CD14-positive monocyte (primary cell): ENCODE measurements around the gene NDP. TPM values are rescaled to one million over a fixed set of nuclear protein-coding genes. Genes with fewer than 3 reads are reported as not detected.

Source experiments
- DNase-seq, 3 donors: peaks; one replicate each; pipeline ENCODE4 v3.0.0-alpha.2; 2011 to 2022
- H2AFZ ChIP-seq: 2 replicates; pipeline ENCODE4 v1.6.0; 2012; ENCODE audit warnings: mild to moderate bottlenecking, low read depth, low read length, inconsistent platforms; ENCODE audit not compliant: insufficient read depth, poor library complexity, severe bottlenecking
- H3K27ac ChIP-seq, 2 donors: 1 replicate in 1 of 2; 2 replicates in 1 of 2; pipeline ENCODE4 v1.5.1; 2012 to 2013; ENCODE audit warnings: low read length in 2 of 2, control low read depth in 1 of 2, inconsistent platforms in 1 of 2, low read depth in 1 of 2, mild to moderate bottlenecking in 1 of 2
- H3K27me3 ChIP-seq, 2 donors: one replicate each; pipeline versions ENCODE4 v1.6.0 to v1.6.1; 2011 to 2013; ENCODE audit warnings: low read length in 2 of 2; ENCODE audit not compliant: control insufficient read depth in 2 of 2, insufficient read depth in 2 of 2
- H3K36me3 ChIP-seq, 2 donors: replicated peaks in 1 of 2; 1 replicate in 1 of 2; 2 replicates in 1 of 2; pipeline versions ENCODE4 v1.5.1 to v1.6.1; 2012 to 2013; ENCODE audit warnings: low read length in 2 of 2, control low read depth in 1 of 2, inconsistent platforms in 1 of 2, mild to moderate bottlenecking in 1 of 2; ENCODE audit not compliant: insufficient read depth in 2 of 2, control insufficient read depth in 1 of 2
- H3K4me1 ChIP-seq, 2 donors: 1 replicate in 1 of 2; 2 replicates in 1 of 2; pipeline versions ENCODE4 v1.5.1 to v1.6.1; 2012 to 2013; ENCODE audit warnings: low read length in 2 of 2, control low read depth in 1 of 2, inconsistent platforms in 1 of 2, mild to moderate bottlenecking in 1 of 2, moderate library complexity in 1 of 2; ENCODE audit not compliant: insufficient read depth in 2 of 2, control insufficient read depth in 1 of 2
- H3K4me2 ChIP-seq: replicated peaks from 2 replicates; pipeline ENCODE3; 2012; ENCODE audit warnings: low read length, moderate library complexity, mild to moderate bottlenecking; ENCODE audit not compliant: poor library complexity, severe bottlenecking; ENCODE audit errors: extremely low read depth
- H3K4me3 ChIP-seq, 3 experiments: fragments of 200-600 bp in 1 of 3; sonication (generic) in 1 of 3; replicated peaks in 1 of 3; 1 replicate in 2 of 3; 2 replicates in 1 of 3; pipeline ENCODE4 v1.5.1; 2011 to 2013; ENCODE audit warnings: low read length in 3 of 3, mild to moderate bottlenecking in 3 of 3, control low read depth in 2 of 3, low read depth in 2 of 3, inconsistent platforms in 1 of 3, moderate library complexity in 1 of 3
- H3K79me2 ChIP-seq: 2 replicates; pipeline ENCODE4 v1.6.0; 2012; ENCODE audit warnings: mild to moderate bottlenecking, control low read depth, inconsistent platforms, low read length, moderate library complexity; ENCODE audit not compliant: insufficient read depth
- H3K9ac ChIP-seq: 2 replicates; pipeline ENCODE4 v1.6.0; 2017; ENCODE audit warnings: low read length, mild to moderate bottlenecking; ENCODE audit not compliant: insufficient read depth, poor library complexity, severe bottlenecking
- H3K9me3 ChIP-seq, 2 donors: replicated peaks in 1 of 2; 1 replicate in 1 of 2; 2 replicates in 1 of 2; pipeline versions ENCODE4 v1.5.1 to v1.6.1; 2012 to 2013; ENCODE audit warnings: low read length in 2 of 2, control low read depth in 1 of 2; ENCODE audit not compliant: control insufficient read depth in 1 of 2, insufficient read depth in 1 of 2
- H4K20me1 ChIP-seq: 2 replicates; pipeline ENCODE4 v1.6.0; 2012; ENCODE audit warnings: mild to moderate bottlenecking, low read length, control low read depth, moderate library complexity; ENCODE audit not compliant: insufficient read depth
- H3K27ac Mint-ChIP-seq, 7 donors: one replicate each; pipeline ENCODE4 v1.8.0; 2020; ENCODE audit warnings: mild to moderate bottlenecking in 7 of 7, mixed read lengths in 7 of 7, moderate library complexity in 6 of 7, inconsistent platforms in 2 of 7
- H3K27me3 Mint-ChIP-seq, 3 donors: one replicate each; pipeline ENCODE4 v1.8.0; 2021 to 2022; ENCODE audit warnings: low read depth in 3 of 3, mild to moderate bottlenecking in 3 of 3, mixed read lengths in 3 of 3, moderate library complexity in 3 of 3, inconsistent platforms in 1 of 3
- H3K36me3 Mint-ChIP-seq, 2 donors: one replicate each; pipeline ENCODE4 v1.8.0; 2020; ENCODE audit warnings: mixed read lengths in 2 of 2, inconsistent platforms in 1 of 2, mild to moderate bottlenecking in 1 of 2
- H3K4me1 Mint-ChIP-seq: one replicate; pipeline ENCODE4 v1.8.0; 2020; ENCODE audit warnings: mild to moderate bottlenecking, mixed read lengths
- H3K4me3 Mint-ChIP-seq, 2 donors: one replicate each; pipeline ENCODE4 v1.8.0; 2020; ENCODE audit warnings: mild to moderate bottlenecking in 2 of 2, mixed read lengths in 2 of 2, moderate library complexity in 1 of 2
- H3K9me3 Mint-ChIP-seq, 7 donors: one replicate each; pipeline ENCODE4 v1.8.0; 2020 to 2022; ENCODE audit warnings: mixed read lengths in 7 of 7, mild to moderate bottlenecking in 6 of 7, moderate library complexity in 6 of 7, inconsistent platforms in 2 of 7
- WGBS: methylation state at CpG from one replicate; pipeline ENCODE4 v1.1.5; 2013; ENCODE audit warnings: missing lambda C conversion rate; ENCODE audit not compliant: insufficient coverage; 5-methylcytosine and 5-hydroxymethylcytosine counted together
- intact Hi-C, 2 donors: fragments of 100-400 bp; cut with micrococcal nuclease; formaldehyde crosslinking; loops; one replicate each; pipeline versions ENCODE4 v1.15.0 to v1.15.1; 2023
- polyA plus RNA-seq, 3 donors: library from polyadenylated mRNA; depleted of rRNA in 1 of 3; unstranded in 2 of 3; stranded (reverse) in 1 of 3; fragments of 300-500 nt in 2 of 3; fragments of >200 nt in 1 of 3; fragmentation: Illumina TruSeq in 2 of 3; gene quantifications; 1 replicate in 2 of 3; 2 replicates in 1 of 3; pipeline ENCODE4 v1.2.3, GENCODE V29; 2012 to 2021
- TF ChIP-seq, protein P1 (sequence below): fragments of 200-600 bp; IDR thresholded peaks from one replicate; pipeline ENCODE4 v1.8.0; 2022; ENCODE audit warnings: antibody characterized with exemption, mild to moderate bottlenecking

NDP gene
- polyA plus RNA-seq, 3 donors: not detected

DNA sequence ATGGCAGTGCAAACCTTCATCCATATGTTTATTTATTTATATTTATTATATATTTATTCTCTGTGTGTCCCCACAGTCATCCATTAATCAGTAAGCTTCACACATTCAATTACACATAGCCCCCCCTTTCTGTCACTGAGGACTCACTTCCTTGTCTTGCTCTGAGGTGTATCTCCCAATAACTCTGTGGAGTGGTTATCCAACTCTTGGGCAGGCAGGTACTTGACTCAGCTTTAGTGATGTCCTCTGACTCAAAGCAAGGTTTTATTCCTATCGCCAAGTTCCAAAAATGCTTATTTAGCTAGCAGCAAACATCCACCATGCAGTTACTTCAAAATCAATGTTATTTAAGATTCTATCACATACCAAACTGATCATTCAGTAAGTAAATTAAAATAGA, 25.2 kb upstream of the NDP start:
- no peaks in the 10 kb centered on the region for H4K20me1 ChIP-seq
- Mint-ChIP-seq H3K9me3 (peaks cover 0 to 5% (median 1%) of the 10 kb centered on the region in 7 donors), H3K4me1 (peaks cover 9% of the 10 kb centered on the region), H3K36me3 (no peaks in the 10 kb centered on the region), H3K27ac (no peak overlapping the region), H3K27me3 (peaks cover 0 to 11% (median 1%) of the 10 kb centered on the region in 3 donors), H3K4me3 (no peak overlapping the region)
- H3K9ac ChIP-seq: no peak overlapping the region
- H3K4me3 ChIP-seq: no peak overlapping the region
- intact Hi-C loops: no loop called here
- peaks cover 4 to 7% of the 10 kb centered on the region in 2 donors for H3K4me1 ChIP-seq
- no peak overlapping the region for H2AFZ ChIP-seq
- H3K79me2 ChIP-seq: no peaks in the 10 kb centered on the region
- H3K27ac ChIP-seq: no peak overlapping the region
- no peaks in the 10 kb centered on the region for H3K9me3 ChIP-seq
- no peak for DNase-seq
- H3K27me3 ChIP-seq: peaks cover 0 to 2% of the 10 kb centered on the region in 2 donors
- no peak overlapping the region for H3K4me2 ChIP-seq
- TF ChIP-seq, protein P1, sequence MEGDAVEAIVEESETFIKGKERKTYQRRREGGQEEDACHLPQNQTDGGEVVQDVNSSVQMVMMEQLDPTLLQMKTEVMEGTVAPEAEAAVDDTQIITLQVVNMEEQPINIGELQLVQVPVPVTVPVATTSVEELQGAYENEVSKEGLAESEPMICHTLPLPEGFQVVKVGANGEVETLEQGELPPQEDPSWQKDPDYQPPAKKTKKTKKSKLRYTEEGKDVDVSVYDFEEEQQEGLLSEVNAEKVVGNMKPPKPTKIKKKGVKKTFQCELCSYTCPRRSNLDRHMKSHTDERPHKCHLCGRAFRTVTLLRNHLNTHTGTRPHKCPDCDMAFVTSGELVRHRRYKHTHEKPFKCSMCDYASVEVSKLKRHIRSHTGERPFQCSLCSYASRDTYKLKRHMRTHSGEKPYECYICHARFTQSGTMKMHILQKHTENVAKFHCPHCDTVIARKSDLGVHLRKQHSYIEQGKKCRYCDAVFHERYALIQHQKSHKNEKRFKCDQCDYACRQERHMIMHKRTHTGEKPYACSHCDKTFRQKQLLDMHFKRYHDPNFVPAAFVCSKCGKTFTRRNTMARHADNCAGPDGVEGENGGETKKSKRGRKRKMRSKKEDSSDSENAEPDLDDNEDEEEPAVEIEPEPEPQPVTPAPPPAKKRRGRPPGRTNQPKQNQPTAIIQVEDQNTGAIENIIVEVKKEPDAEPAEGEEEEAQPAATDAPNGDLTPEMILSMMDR: no peak
- no peaks in the 10 kb centered on the region for H3K36me3 ChIP-seq
- WGBS: no CpG with 5 or more reads among the region's 1 CpG

DNA sequence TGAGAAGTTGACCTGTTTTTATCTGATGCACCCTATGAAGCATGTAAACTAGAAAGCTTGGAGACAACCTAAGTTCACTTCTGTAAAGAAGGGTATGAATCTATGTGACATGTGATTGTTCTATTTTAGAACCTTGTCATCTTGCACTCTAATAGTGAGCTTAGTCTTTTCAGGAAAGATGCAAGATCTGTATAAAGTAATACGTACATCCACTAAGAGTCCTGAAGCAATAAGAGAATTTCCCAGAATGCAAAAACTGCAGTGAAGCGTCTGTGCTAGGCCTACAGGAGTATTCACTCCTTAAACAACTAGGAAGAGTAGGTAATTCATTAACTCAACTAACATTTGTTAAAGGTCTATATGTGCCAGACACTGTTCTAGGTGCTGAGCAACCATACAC, 23.3 kb upstream of the NDP start:
- TF ChIP-seq, protein P1: no peak
- Histone ChIP-seq H3K27me3 (no peaks in the 10 kb centered on the region), H3K9me3 (no peaks in the 10 kb centered on the region), H3K9ac (no peak overlapping the region), H3K36me3 (no peaks in the 10 kb centered on the region), H3K4me3 (no peak overlapping the region), H3K4me1 (no peaks in the 10 kb centered on the region), H3K27ac (no peak overlapping the region), H2AFZ (no peak overlapping the region), H3K79me2 (no peaks in the 10 kb centered on the region), H3K4me2 (no peak overlapping the region), H4K20me1 (no peaks in the 10 kb centered on the region)
- Mint-ChIP-seq H3K27ac (no peak overlapping the region), H3K9me3 (peaks cover 0 to 5% (median 1%) of the 10 kb centered on the region in 7 donors), H3K4me1 (no peaks in the 10 kb centered on the region), H3K27me3 (peaks cover 0 to 11% (median 1%) of the 10 kb centered on the region in 3 donors), H3K36me3 (no peaks in the 10 kb centered on the region), H3K4me3 (no peak overlapping the region)
- no CpG with 5 or more reads among the region's 2 CpGs for WGBS
- no peak for DNase-seq
- intact Hi-C loops: no loop called here
